Osteoblast (primary cell): ENCODE measurements around the gene ERRFI1. TPM values are rescaled to one million over a fixed set of nuclear protein-coding genes. Genes with fewer than 3 reads are reported as not detected.

ENCODE experiments used
- DNase-seq: peaks from one replicate; pipeline ENCODE4 v3.0.0; 2011; ENCODE audit warnings: low spot score, mixed read lengths; ENCODE audit not compliant: insufficient read length; ENCODE audit errors: missing footprints
- H2AFZ ChIP-seq: 2 replicates; pipeline ENCODE4 v1.6.0; 2011; ENCODE audit warnings: mild to moderate bottlenecking, low read length
- H3K27ac ChIP-seq: 2 replicates; pipeline ENCODE4 v1.5.1; 2011; ENCODE audit warnings: mild to moderate bottlenecking, low read depth, low read length, moderate library complexity
- H3K27me3 ChIP-seq: 2 replicates; pipeline ENCODE4 v1.6.0; 2012; ENCODE audit warnings: mild to moderate bottlenecking, control low read depth, inconsistent platforms, low read length, moderate library complexity; ENCODE audit not compliant: insufficient read depth
- H3K36me3 ChIP-seq: 2 replicates; pipeline ENCODE4 v1.5.1; 2011; ENCODE audit warnings: mild to moderate bottlenecking, low read length, control low read depth, moderate library complexity; ENCODE audit not compliant: insufficient read depth
- H3K4me1 ChIP-seq: 2 replicates; pipeline ENCODE4 v1.5.1; 2011; ENCODE audit warnings: mild to moderate bottlenecking, low read length, control low read depth, moderate library complexity; ENCODE audit not compliant: insufficient read depth
- H3K4me2 ChIP-seq: 2 replicates; pipeline ENCODE4 v1.6.0; 2011; ENCODE audit warnings: mild to moderate bottlenecking, low read length; ENCODE audit not compliant: insufficient read depth
- H3K4me3 ChIP-seq: fragments of 200-600 bp; sonication (generic); 3 replicates; pipeline ENCODE4 v1.5.1; 2012; ENCODE audit warnings: mild to moderate bottlenecking, low read length, inconsistent platforms; ENCODE audit not compliant: insufficient read depth
- H3K79me2 ChIP-seq: 2 replicates; pipeline ENCODE4 v1.6.0; 2012; ENCODE audit warnings: mild to moderate bottlenecking, low read length, control low read depth, inconsistent platforms; ENCODE audit not compliant: insufficient read depth
- H3K9me3 ChIP-seq: 2 replicates; pipeline ENCODE4 v1.5.1; 2011; ENCODE audit warnings: low read depth, low read length, control low read depth
- H4K20me1 ChIP-seq: 2 replicates; pipeline ENCODE4 v1.6.0; 2012; ENCODE audit warnings: mild to moderate bottlenecking, low read length, control low read depth; ENCODE audit not compliant: insufficient read depth
- total RNA-seq: library from RNA; depleted of rRNA; stranded (reverse); fragments of >200 nt; gene quantifications from 2 replicates; pipeline ENCODE4 v1.2.3, GENCODE V29; 2012
- TF ChIP-seq, protein P1 (sequence below): IDR thresholded peaks from 2 replicates; pipeline ENCODE4 v1.5.1; 2011; ENCODE audit warnings: mild to moderate bottlenecking, low read depth, low read length, moderate library complexity; ENCODE audit errors: extremely low read depth

The ERRFI1 gene
- total RNA-seq, 1 donor = 69.5 TPM

- no peak for DNase-seq
- Histone ChIP-seq H3K36me3 (no peaks in the 10 kb centered on the region), H3K4me3 (no peak overlapping the region), H3K79me2 (no peaks in the 10 kb centered on the region), H3K9me3 (no peaks in the 10 kb centered on the region), H2AFZ (no peak overlapping the region), H3K27me3 (no peaks in the 10 kb centered on the region), H3K4me2 (no peak overlapping the region), H3K27ac (no peak overlapping the region), H4K20me1 (no peaks in the 10 kb centered on the region), H3K4me1 (peaks cover 16% of the 10 kb centered on the region)
- TF ChIP-seq, protein P1, sequence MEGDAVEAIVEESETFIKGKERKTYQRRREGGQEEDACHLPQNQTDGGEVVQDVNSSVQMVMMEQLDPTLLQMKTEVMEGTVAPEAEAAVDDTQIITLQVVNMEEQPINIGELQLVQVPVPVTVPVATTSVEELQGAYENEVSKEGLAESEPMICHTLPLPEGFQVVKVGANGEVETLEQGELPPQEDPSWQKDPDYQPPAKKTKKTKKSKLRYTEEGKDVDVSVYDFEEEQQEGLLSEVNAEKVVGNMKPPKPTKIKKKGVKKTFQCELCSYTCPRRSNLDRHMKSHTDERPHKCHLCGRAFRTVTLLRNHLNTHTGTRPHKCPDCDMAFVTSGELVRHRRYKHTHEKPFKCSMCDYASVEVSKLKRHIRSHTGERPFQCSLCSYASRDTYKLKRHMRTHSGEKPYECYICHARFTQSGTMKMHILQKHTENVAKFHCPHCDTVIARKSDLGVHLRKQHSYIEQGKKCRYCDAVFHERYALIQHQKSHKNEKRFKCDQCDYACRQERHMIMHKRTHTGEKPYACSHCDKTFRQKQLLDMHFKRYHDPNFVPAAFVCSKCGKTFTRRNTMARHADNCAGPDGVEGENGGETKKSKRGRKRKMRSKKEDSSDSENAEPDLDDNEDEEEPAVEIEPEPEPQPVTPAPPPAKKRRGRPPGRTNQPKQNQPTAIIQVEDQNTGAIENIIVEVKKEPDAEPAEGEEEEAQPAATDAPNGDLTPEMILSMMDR = no peak
Measured at GRCh38 chr1:8042134-8042533, 16.0 kb upstream of the ERRFI1 start.

DNA sequence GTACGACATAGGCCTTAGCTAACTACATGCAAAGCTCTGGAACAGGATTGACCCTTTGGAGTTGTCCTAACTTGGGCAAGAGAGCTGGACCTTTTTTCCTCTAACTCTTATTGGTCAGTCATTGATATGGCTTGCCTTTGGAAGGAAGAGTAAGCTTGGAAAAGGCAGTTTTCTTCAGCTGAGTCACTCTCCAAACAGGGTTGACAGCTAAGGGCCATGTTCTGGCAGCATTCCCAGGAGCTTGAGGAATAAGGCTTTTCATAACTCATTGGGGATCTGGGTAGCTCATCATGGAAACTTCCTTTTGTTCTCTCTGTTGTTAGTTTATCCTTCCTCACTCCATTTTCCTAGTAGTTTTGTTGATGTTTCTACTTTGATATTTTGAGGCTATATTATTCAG lies 14.5 kb upstream of the ERRFI1 start:
- no peaks in the 10 kb centered on the region for H3K36me3 ChIP-seq
- H3K27ac ChIP-seq = peak overlapping the region; percentile 46
- no peaks in the 10 kb centered on the region for H4K20me1 ChIP-seq
- TF ChIP-seq, protein P1 = no peak
- H3K27me3 ChIP-seq = no peaks in the 10 kb centered on the region
- no peaks in the 10 kb centered on the region for H3K79me2 ChIP-seq
- peak overlapping the region; percentile 7 for H2AFZ ChIP-seq
- no peak overlapping the region for H3K4me3 ChIP-seq
- no peak overlapping the region for H3K4me2 ChIP-seq
- peaks cover 10% of the 10 kb centered on the region for H3K4me1 ChIP-seq
- H3K9me3 ChIP-seq = no peaks in the 10 kb centered on the region
- DNase-seq = peak; percentile 96

DNA sequence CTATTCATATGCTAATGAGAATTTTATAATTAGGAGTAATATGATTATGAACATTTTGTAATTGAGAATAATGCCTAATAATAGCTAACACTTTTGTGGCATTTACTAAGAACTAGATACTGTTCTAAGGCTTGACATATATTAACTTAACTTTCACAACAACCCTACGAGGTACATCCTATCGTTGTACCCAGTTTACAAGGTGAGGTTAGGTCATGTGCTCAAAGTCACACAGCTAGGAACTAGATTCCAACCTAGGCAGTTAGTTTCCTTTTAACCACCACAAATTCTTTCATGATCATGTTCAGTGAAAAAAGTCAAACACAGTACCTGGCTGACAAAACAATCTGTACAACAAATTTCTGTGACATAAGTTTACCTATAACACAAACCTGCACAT lies 13.0 kb upstream of the ERRFI1 start:
- no peaks in the 10 kb centered on the region for H4K20me1 ChIP-seq
- H3K27me3 ChIP-seq = no peaks in the 10 kb centered on the region
- H3K27ac ChIP-seq = no peak overlapping the region
- no peak overlapping the region for H3K4me2 ChIP-seq
- H3K79me2 ChIP-seq = no peaks in the 10 kb centered on the region
- no peaks in the 10 kb centered on the region for H3K36me3 ChIP-seq
- no peak overlapping the region for H3K4me3 ChIP-seq
- no peak for DNase-seq
- H3K4me1 ChIP-seq = peaks cover 10% of the 10 kb centered on the region
- TF ChIP-seq, protein P1 = no peak
- no peak overlapping the region for H2AFZ ChIP-seq
- no peaks in the 10 kb centered on the region for H3K9me3 ChIP-seq

- Histone ChIP-seq H3K79me2 (no peaks in the 10 kb centered on the region), H3K4me3 (no peak overlapping the region), H4K20me1 (no peaks in the 10 kb centered on the region), H3K9me3 (no peaks in the 10 kb centered on the region), H3K36me3 (no peaks in the 10 kb centered on the region), H3K27ac (no peak overlapping the region), H2AFZ (no peak overlapping the region), H3K4me2 (no peak overlapping the region), H3K4me1 (peaks cover 8% of the 10 kb centered on the region), H3K27me3 (no peaks in the 10 kb centered on the region)
- TF ChIP-seq, protein P1 = no peak
- no peak for DNase-seq
Measured at GRCh38 chr1:8035289-8035688, 9.2 kb upstream of the ERRFI1 start.
